ENCODE results near the gene MMADHC. TPM values are rescaled to one million over a fixed set of nuclear protein-coding genes. Genes with fewer than 3 reads are reported as not detected.

MMADHC gene
- total RNA-seq, 1 donor from 2014 or later, result 80.0 TPM

DNA sequence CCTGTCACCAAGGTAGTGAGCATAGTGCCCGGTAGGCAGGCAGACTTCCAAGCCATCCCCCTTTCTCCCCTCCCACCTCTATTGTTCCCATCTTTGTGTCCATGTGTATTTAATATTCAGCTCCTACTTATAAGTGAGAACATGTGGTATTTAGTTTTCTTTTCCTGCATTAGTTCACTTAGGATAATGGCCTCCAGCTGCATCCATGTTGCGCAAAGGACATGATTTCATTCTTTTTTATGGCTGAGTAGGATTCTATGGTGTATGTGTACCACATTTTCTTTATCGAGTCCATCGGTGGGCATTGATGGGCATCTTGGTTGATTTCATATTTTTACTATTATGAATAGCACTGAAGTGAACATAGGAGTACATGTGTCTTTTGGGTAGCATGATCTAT, 35.3 kb downstream of the MMADHC start:
- H3K36me3 Mint-ChIP-seq (ENCODE audit: insufficient read depth), result no peaks in the 10 kb centered on the region
- no peak for DNase-seq (ENCODE audit: low spot score, unreplicated experiment)
- peaks cover 3% of the 10 kb centered on the region for H3K9me3 Mint-ChIP-seq (ENCODE audit: low read depth)
- TF ChIP-seq, protein P1, sequence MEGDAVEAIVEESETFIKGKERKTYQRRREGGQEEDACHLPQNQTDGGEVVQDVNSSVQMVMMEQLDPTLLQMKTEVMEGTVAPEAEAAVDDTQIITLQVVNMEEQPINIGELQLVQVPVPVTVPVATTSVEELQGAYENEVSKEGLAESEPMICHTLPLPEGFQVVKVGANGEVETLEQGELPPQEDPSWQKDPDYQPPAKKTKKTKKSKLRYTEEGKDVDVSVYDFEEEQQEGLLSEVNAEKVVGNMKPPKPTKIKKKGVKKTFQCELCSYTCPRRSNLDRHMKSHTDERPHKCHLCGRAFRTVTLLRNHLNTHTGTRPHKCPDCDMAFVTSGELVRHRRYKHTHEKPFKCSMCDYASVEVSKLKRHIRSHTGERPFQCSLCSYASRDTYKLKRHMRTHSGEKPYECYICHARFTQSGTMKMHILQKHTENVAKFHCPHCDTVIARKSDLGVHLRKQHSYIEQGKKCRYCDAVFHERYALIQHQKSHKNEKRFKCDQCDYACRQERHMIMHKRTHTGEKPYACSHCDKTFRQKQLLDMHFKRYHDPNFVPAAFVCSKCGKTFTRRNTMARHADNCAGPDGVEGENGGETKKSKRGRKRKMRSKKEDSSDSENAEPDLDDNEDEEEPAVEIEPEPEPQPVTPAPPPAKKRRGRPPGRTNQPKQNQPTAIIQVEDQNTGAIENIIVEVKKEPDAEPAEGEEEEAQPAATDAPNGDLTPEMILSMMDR (IDR thresholded peaks at IDR 0.05; ENCODE audit: unreplicated experiment), result no peak
- no peak overlapping the region for H3K4me3 Mint-ChIP-seq (ENCODE audit: low read depth)
- no peaks in the 10 kb centered on the region for H3K27me3 Mint-ChIP-seq
- peaks cover 6% of the 10 kb centered on the region for H3K4me1 Mint-ChIP-seq (ENCODE audit: low read depth)
- no peak overlapping the region for H3K27ac Mint-ChIP-seq

DNA sequence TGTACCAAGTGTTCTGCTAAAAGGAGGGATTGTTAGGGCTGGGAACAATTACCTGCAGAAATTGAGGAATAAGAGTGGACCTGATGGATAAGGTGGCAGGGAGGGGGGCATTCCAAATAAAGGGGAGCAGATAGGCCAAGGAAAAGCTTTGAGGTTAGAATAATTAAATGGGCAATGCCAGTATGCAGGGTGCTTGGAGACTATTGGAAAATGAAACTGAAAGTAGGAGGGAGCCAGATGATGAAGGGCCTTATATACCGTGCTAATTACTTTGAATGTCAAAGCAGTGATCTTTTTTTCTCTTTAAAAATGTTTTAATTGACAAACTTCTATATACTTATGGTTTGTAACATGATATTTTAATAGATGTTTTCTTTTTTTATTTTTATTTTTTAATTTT, 42.9 kb downstream of the MMADHC start:
- no peak for DNase-seq (ENCODE audit: low spot score, unreplicated experiment)
- TF ChIP-seq, protein P1 (IDR thresholded peaks at IDR 0.05; ENCODE audit: unreplicated experiment), result no peak
- no peaks in the 10 kb centered on the region for H3K9me3 Mint-ChIP-seq (ENCODE audit: low read depth)
- no peaks in the 10 kb centered on the region for H3K4me1 Mint-ChIP-seq (ENCODE audit: low read depth)
- no peaks in the 10 kb centered on the region for H3K36me3 Mint-ChIP-seq (ENCODE audit: insufficient read depth)
- H3K27me3 Mint-ChIP-seq, result no peaks in the 10 kb centered on the region
- no peak overlapping the region for H3K27ac Mint-ChIP-seq
- H3K4me3 Mint-ChIP-seq (ENCODE audit: low read depth), result no peak overlapping the region

DNA sequence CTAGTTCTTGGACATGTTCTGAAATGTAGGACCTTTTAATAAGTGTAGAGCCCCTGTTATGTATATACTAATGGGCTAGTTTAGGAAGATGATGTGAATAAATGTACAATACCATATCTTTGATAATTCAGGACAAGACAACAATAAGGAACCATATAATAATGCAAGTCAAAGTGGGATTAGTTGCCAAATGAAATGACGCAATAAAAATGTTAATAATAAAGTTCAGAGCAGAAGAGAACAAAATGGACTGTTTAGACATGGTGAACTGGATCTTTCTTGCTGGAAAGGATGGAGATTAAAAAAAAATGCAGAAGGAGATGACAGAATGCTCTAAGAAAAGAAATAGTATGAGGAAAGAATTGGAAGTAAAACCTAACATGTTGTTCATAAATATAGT, 43.7 kb downstream of the MMADHC start:
- H3K4me1 Mint-ChIP-seq (ENCODE audit: low read depth), result no peaks in the 10 kb centered on the region
- no peak for DNase-seq (ENCODE audit: low spot score, unreplicated experiment)
- H3K27ac Mint-ChIP-seq, result no peak overlapping the region

GRCh38 chr2:149540138-149540537, 47.4 kb downstream of the MMADHC start:
- Mint-ChIP-seq H3K4me3 (ENCODE audit: low read depth) (no peak overlapping the region), H3K27ac (no peak overlapping the region), H3K27me3 (no peaks in the 10 kb centered on the region), H3K4me1 (ENCODE audit: low read depth) (no peaks in the 10 kb centered on the region), H3K36me3 (ENCODE audit: insufficient read depth) (no peaks in the 10 kb centered on the region), H3K9me3 (ENCODE audit: low read depth) (no peaks in the 10 kb centered on the region)
- no peak for DNase-seq (ENCODE audit: low spot score, unreplicated experiment)
- TF ChIP-seq, protein P1 (IDR thresholded peaks at IDR 0.05; ENCODE audit: unreplicated experiment), result no peak

More for the DNA sequence above, 43.7 kb downstream of the MMADHC start:
- Mint-ChIP-seq H3K9me3 (ENCODE audit: low read depth) (no peaks in the 10 kb centered on the region), H3K36me3 (ENCODE audit: insufficient read depth) (no peaks in the 10 kb centered on the region), H3K27me3 (no peaks in the 10 kb centered on the region), H3K4me3 (ENCODE audit: low read depth) (no peak overlapping the region)
- TF ChIP-seq, protein P1 (IDR thresholded peaks at IDR 0.05; ENCODE audit: unreplicated experiment), result no peak

GRCh38 chr2:149538138-149538833, 49.3 kb downstream of the MMADHC start:
- no peaks in the 10 kb centered on the region for H3K27me3 Mint-ChIP-seq
- TF ChIP-seq, protein P1 (IDR thresholded peaks at IDR 0.05; ENCODE audit: unreplicated experiment), result no peak
- no peak overlapping the region for H3K27ac Mint-ChIP-seq
- no peak overlapping the region for H3K4me3 Mint-ChIP-seq (ENCODE audit: low read depth)
- DNase-seq (ENCODE audit: low spot score, unreplicated experiment), result no peak
- no peaks in the 10 kb centered on the region for H3K4me1 Mint-ChIP-seq (ENCODE audit: low read depth)
- H3K9me3 Mint-ChIP-seq (ENCODE audit: low read depth), result no peaks in the 10 kb centered on the region
- H3K36me3 Mint-ChIP-seq (ENCODE audit: insufficient read depth), result no peaks in the 10 kb centered on the region

Measured in progenitor cell of endocrine pancreas (in vitro differentiated cells).